ENCODE data around the gene GALR1.

Gene GALR1

DNA sequence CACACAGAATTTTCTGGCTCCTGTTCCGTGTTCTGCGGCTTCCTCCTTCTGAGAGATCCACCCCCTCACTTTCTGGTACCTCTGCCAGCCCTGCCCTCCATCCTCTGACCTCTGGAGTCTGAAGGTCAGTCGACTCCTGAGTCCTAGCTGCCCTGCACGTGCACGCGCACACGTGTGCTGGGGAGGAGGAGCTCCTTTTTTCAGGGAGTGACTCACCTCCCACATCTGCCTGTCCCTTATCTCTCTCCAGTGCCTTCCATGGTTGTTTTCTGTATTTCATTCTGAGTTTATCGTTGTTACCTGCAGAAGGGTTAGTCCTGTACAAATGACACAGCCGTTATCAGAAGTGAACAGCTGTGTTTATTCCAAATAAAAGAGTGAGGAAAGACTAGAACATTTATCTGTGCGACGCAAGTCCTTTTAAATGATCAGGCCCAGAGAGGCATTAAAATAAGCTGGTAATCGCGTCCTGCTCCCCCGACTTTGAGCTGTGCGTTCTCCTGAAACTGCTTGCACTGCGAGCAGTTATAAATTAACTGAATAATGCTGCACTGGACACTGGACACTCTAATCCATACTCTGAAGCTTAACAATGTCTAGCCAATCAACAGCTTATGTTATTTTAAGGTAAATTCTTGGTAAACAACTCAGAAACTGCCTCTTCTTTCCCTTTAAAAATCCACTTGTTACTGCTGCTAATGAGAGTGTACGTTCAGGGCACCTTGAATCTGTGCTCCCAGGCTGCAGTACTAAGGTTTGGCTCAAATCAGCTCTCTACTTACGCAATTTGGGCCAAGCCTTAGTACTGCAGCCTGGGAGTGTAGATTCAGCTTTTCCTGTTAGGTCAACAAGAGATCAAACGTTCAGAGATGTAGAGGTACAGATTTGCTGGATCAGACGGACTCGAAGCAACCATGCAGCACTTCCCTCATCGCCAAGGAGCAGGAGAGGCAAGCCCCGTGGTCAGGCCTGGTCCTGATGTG is 72.5 kb downstream of the GALR1 start:
- DNase-seq, result no peak

DNA sequence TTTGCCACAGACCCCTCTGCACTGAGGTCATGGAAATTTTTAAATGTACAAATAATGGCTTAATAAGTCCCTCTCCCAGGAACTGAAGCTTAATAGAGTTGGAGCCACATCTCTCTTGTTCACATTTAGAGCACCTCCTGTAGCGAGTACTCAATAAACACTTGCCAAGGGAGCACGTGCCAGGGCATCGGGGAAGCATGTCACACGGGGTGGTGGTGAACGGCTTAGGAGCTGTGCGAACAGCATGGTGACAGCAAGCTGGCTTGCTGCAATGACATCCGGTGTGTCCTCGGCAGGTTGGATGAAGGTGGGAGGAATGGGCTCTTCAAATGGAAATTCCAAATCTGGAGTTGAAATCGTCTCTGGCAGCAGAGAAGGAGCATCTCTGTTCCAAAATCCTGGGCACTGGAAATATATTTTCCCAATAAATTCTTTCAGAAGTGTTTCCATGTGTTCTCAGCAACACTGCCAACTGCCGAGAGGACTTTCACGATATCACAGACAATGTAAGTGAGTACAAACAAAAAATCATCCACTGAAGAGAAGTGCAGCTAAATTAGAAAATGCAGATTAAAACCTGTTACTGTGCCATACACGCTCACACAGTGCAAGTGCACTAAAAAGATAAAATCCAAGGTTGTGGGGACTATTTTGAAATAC is 74.1 kb downstream of the GALR1 start:
- no peak for DNase-seq
